ENCODE data around the gene PXDN.

- TF ChIP-seq CTCF (conservative IDR thresholded peaks at IDR 0.05) (no peak), ZFX (IDR thresholded peaks at IDR 0.05) (no peak)
These were observed 57.6 kb downstream of the PXDN start for GRCh38 chr2:1686784-1687105.

All from C4-2B (cell line).